PC-9 (cell line): ENCODE data around the gene TRPV3. TPM values are rescaled to one million over a fixed set of nuclear protein-coding genes. Genes with fewer than 3 reads are reported as not detected.
"Not testable (repeated sequence)": the region's sequence is repeated elsewhere in the genome, so short reads cannot be mapped to it uniquely, and the experiment has no call there.

Experiments
- BruUV-seq: library from RNA; stranded (reverse); fragments of 400-500 nt; replicated peaks from 2 replicates; lab custom pipeline; 2021; lab: Mats Ljungman, UMichigan
- CTCF ChIA-PET: fragments of 300-600 bp; sonication (Branson Sonifier 250); formaldehyde crosslinking; loops from one replicate; lab custom pipeline; 2022; ENCODE audit warnings: antibody characterized with exemption; lab: Charles Lee
- POLR2A ChIA-PET: fragments of 300-600 bp; sonication (Branson Sonifier 250); formaldehyde crosslinking; loops from one replicate; lab custom pipeline; 2022; ENCODE audit warnings: antibody characterized with exemption; ENCODE audit not compliant: unreplicated experiment; lab: Charles Lee
- DNase-seq, 2 experiments: peaks; one replicate each; pipeline versions ENCODE4 v3.0.0 to v3.0.0-alpha.2; 2015 to 2022; ENCODE audit warnings: mixed read lengths in 1 of 2
- H2AFZ ChIP-seq: fragments of 200-600 bp; sonication (generic); 2 replicates; pipeline ENCODE4 v1.8.1; 2017; ENCODE audit warnings: antibody characterized with exemption
- H3F3A ChIP-seq: fragments of 200-600 bp; sonication (generic); 2 replicates; pipeline ENCODE4 v1.8.1; 2017; ENCODE audit warnings: antibody characterized with exemption, mild to moderate bottlenecking, low read depth; ENCODE audit not compliant: insufficient read depth
- H3K27ac ChIP-seq: fragments of 200-600 bp; sonication (generic); 2 replicates; pipeline ENCODE4 v1.6.1; 2016; ENCODE audit warnings: mixed run types
- H3K27me3 ChIP-seq: fragments of 200-600 bp; sonication (generic); 2 replicates; pipeline ENCODE4 v1.6.1; 2016; ENCODE audit warnings: low read depth, mixed run types; ENCODE audit not compliant: insufficient read depth
- H3K36me3 ChIP-seq: fragments of 200-600 bp; sonication (generic); 2 replicates; pipeline ENCODE4 v1.6.1; 2016; ENCODE audit warnings: low read depth, mixed run types
- H3K4me1 ChIP-seq: fragments of 200-600 bp; sonication (generic); replicated peaks from 2 replicates; pipeline ENCODE4 v1.6.1; 2016; ENCODE audit warnings: mixed run types; ENCODE audit not compliant: insufficient read depth
- H3K4me2 ChIP-seq: fragments of 200-600 bp; sonication (generic); 2 replicates; pipeline ENCODE4 v1.6.1; 2017; ENCODE audit warnings: mixed run types
- H3K4me3 ChIP-seq: fragments of 200-600 bp; sonication (generic); 2 replicates; pipeline ENCODE4 v1.6.1; 2016; ENCODE audit warnings: mixed run types
- H3K79me2 ChIP-seq: fragments of 200-600 bp; sonication (generic); 2 replicates; pipeline ENCODE4 v1.6.1; 2017; ENCODE audit warnings: low read depth, mixed run types
- H3K9me2 ChIP-seq: fragments of 200-600 bp; sonication (generic); 2 replicates; pipeline ENCODE4 v1.8.1; 2017; ENCODE audit warnings: mild to moderate bottlenecking; ENCODE audit not compliant: insufficient read depth
- H3K9me3 ChIP-seq: fragments of 200-600 bp; sonication (generic); 2 replicates; pipeline ENCODE4 v1.8.1; 2016; ENCODE audit warnings: low read depth; ENCODE audit not compliant: insufficient read depth
- H4K20me1 ChIP-seq: fragments of 200-600 bp; sonication (generic); 2 replicates; pipeline ENCODE4 v1.8.1; 2017; ENCODE audit not compliant: insufficient read depth
- EZH2 ChIP-seq: fragments of 200-600 bp; sonication (generic); IDR thresholded peaks from 2 replicates; pipeline ENCODE4 v1.8.0; 2017; ENCODE audit warnings: antibody characterized with exemption, low read depth
- intact Hi-C: fragments of 100-400 bp; cut with micrococcal nuclease; formaldehyde crosslinking; loops from one replicate; pipeline ENCODE4 v1.10.0; 2022; ENCODE audit not compliant: unreplicated experiment
- total RNA-seq: library from RNA; stranded (reverse); gene quantifications from 2 replicates; pipeline ENCODE4 v1.2.3, GENCODE V29; 2021
- TF ChIP-seq, protein P1 (sequence below): fragments of 200-600 bp; sonication (generic); conservative IDR thresholded peaks from 2 replicates; pipeline ENCODE4 v1.6.1; 2017; ENCODE audit warnings: mixed run types, antibody characterized with exemption, mild to moderate bottlenecking, moderate library complexity

The TRPV3 gene
- total RNA-seq, 1 experiment from 2014 or later = 1.9 TPM

DNA sequence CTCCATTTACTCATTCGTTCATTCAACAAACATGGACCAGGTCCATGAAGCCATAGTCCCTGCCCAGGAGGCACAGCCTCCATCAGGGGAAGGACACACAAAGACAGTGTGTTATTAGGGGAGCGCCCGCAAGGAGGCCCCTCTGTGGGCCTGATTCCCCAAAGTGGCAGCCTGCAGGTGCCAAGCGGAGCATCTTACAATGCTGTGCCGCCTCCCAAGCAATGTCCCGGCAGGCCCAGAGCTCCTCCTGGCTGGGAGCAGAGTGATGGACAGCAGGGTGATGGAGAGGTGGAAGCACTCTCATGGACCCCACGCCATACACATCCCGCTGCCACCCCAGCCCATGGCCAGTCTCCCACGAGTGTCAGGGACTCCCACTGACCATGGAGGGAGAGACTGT, 25.8 kb upstream of the TRPV3 start:
- H3K4me3 ChIP-seq = no peak overlapping the region
- no peaks in the 10 kb centered on the region for H3K27me3 ChIP-seq
- DNase-seq = no peak
- intact Hi-C loops = no loop called here
- ChIA-PET CTCF (no interaction called here), POLR2A (no interaction called here)
- no peak overlapping the region for H3K27ac ChIP-seq
- H2AFZ ChIP-seq = no peak overlapping the region
- no peak overlapping the region for H3K4me2 ChIP-seq
- H3K36me3 ChIP-seq = peaks cover 4% of the 10 kb centered on the region; the same call in 1 of the 2 replicates
- no TSS peak for BruUV-seq
- no peaks in the 10 kb centered on the region for H3F3A ChIP-seq
- no peaks in the 10 kb centered on the region for H3K4me1 ChIP-seq
- no peaks in the 10 kb centered on the region for H3K79me2 ChIP-seq
- no peaks in the 10 kb centered on the region for H4K20me1 ChIP-seq
- no peaks in the 10 kb centered on the region for H3K9me3 ChIP-seq
- H3K9me2 ChIP-seq = no peaks in the 10 kb centered on the region
- TF ChIP-seq EZH2 = no peak
- TF ChIP-seq, protein P1, sequence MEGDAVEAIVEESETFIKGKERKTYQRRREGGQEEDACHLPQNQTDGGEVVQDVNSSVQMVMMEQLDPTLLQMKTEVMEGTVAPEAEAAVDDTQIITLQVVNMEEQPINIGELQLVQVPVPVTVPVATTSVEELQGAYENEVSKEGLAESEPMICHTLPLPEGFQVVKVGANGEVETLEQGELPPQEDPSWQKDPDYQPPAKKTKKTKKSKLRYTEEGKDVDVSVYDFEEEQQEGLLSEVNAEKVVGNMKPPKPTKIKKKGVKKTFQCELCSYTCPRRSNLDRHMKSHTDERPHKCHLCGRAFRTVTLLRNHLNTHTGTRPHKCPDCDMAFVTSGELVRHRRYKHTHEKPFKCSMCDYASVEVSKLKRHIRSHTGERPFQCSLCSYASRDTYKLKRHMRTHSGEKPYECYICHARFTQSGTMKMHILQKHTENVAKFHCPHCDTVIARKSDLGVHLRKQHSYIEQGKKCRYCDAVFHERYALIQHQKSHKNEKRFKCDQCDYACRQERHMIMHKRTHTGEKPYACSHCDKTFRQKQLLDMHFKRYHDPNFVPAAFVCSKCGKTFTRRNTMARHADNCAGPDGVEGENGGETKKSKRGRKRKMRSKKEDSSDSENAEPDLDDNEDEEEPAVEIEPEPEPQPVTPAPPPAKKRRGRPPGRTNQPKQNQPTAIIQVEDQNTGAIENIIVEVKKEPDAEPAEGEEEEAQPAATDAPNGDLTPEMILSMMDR = no peak

DNA sequence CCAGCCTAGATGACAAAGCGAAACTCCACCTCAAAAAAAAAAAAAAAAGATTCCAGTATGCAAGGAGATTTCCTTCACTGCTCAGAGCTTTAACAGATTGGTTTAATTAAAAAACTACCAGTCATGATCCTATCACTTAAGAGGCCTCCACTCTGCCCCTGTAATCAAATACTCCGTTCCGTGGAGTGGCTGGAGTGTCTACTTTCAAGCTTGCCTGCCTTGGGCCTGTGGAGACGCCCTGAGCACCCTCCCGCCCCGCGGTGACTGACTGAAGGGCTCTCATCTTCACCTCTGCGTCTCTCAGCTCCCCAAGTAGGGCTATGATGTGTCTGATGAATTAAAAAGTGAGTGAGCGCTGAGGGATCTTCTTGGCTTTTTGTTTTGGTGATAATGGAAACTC, 25.3 kb upstream of the TRPV3 start:
- POLR2A ChIA-PET = no interaction called here
- BruUV-seq = no TSS peak
- H3K9me3 ChIP-seq = no peaks in the 10 kb centered on the region
- no peaks in the 10 kb centered on the region for H3F3A ChIP-seq
- no peak overlapping the region for H3K4me2 ChIP-seq
- intact Hi-C loops = no loop called here
- peaks cover 4% of the 10 kb centered on the region; the same call in 1 of the 2 replicates for H3K36me3 ChIP-seq
- no peaks in the 10 kb centered on the region for H3K4me1 ChIP-seq
- H3K79me2 ChIP-seq = no peaks in the 10 kb centered on the region
- no peaks in the 10 kb centered on the region for H3K9me2 ChIP-seq
- CTCF ChIA-PET = no interaction called here
- H3K4me3 ChIP-seq = no peak overlapping the region
- DNase-seq = no peak
- TF ChIP-seq, protein P1 = no peak
- no peak for TF ChIP-seq EZH2
- H3K27ac ChIP-seq = no peak overlapping the region
- no peaks in the 10 kb centered on the region for H3K27me3 ChIP-seq
- no peak overlapping the region for H2AFZ ChIP-seq
- no peaks in the 10 kb centered on the region for H4K20me1 ChIP-seq

DNA sequence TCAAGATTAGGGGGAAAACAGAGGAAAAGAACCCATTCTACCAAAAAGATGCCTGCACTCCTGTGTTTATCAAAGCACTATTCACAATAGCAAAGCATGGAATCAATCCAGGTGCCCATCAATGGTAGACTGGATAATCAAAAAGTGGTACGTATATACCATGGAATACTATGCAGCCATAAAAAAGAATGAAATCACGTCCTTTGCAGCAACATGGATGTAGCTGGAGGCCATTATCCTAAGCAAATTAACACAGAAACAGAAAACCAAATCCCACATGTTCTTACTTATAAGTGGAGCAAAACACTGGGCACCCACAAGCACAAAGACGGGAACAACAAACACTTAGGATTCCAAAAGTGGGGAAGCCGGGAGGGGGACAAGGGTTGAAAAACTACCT, 21.1 kb upstream of the TRPV3 start:
- H3K27ac ChIP-seq, DNase-seq, H4K20me1 ChIP-seq, BruUV-seq, H3K4me2 ChIP-seq, H3K9me2 ChIP-seq, H3K27me3 ChIP-seq, intact Hi-C loops, H2AFZ ChIP-seq, H3K79me2 ChIP-seq, POLR2A ChIA-PET, CTCF ChIA-PET, H3K36me3 ChIP-seq, H3K4me3 ChIP-seq, H3K9me3 ChIP-seq: not testable (repeated sequence)
- Histone ChIP-seq H3F3A (peaks cover 18% of the 10 kb centered on the region; the same call in 1 of the 2 replicates), H3K4me1 (peaks cover 15% of the 10 kb centered on the region)

DNA sequence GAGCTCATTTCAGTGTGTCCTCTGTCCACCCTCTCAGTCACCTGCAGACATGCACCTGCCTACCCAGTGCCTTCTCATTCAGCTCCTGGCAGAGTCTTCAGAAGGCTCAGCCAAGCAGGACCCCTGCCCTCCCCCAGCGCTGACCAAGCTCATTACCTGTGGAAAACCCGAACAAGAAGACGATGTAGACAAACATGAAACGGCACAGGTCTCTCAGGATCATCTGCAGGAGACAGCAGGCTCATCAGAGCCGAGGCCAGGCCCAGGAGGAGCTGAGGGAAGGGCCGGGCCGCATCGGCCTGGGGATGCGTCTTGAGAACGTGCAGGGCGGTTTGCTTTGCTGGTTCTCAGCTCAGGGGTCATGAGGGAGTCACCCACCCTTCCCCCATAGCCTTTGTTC, 19.4 kb upstream of the TRPV3 start:
- intact Hi-C loops = no loop called here
- Histone ChIP-seq H2AFZ (no peak overlapping the region), H3F3A (peaks cover 18% of the 10 kb centered on the region; the same call in 1 of the 2 replicates), H3K36me3 (no peaks in the 10 kb centered on the region; the same call in 1 of the 2 replicates), H3K4me1 (peaks cover 15% of the 10 kb centered on the region), H3K27ac (no peak overlapping the region), H3K9me2 (no peaks in the 10 kb centered on the region), H3K27me3 (no peaks in the 10 kb centered on the region), H3K4me2 (no peak overlapping the region), H4K20me1 (no peaks in the 10 kb centered on the region), H3K4me3 (no peak overlapping the region), H3K79me2 (no peaks in the 10 kb centered on the region), H3K9me3 (no peaks in the 10 kb centered on the region)
- BruUV-seq = no TSS peak
- ChIA-PET POLR2A (no interaction called here), CTCF (no interaction called here)
- TF ChIP-seq EZH2 = no peak
- TF ChIP-seq, protein P1 = no peak
- no peak for DNase-seq
